Sigmoid colon (tissue), 7 donors: ENCODE data around the gene MCRS1. TPM values are rescaled to one million over a fixed set of nuclear protein-coding genes. Genes with fewer than 3 reads are reported as not detected.

Experiments used
- DNase-seq: peaks from one replicate; pipeline ENCODE4 v3.0.0-alpha.2; 2019
- H3K27ac ChIP-seq, 4 donors: fragments of 200-600 bp; sonication (generic); one replicate each; pipeline ENCODE4 v1.5.1; 2016 to 2019; ENCODE audit warnings: mild to moderate bottlenecking in 1 of 4
- H3K27me3 ChIP-seq, 3 donors: fragments of 200-600 bp; sonication (generic); one replicate each; pipeline ENCODE4 v1.5.1; 2019; ENCODE audit warnings: mild to moderate bottlenecking in 1 of 3
- H3K36me3 ChIP-seq, 4 donors: fragments of 200-600 bp; sonication (generic); one replicate each; pipeline ENCODE4 v1.5.1; 2016 to 2019
- H3K4me1 ChIP-seq, 4 donors: fragments of 200-600 bp; sonication (generic); one replicate each; pipeline ENCODE4 v1.5.1; 2017 to 2019
- H3K4me3 ChIP-seq, 4 donors: fragments of 200-600 bp; sonication (generic); one replicate each; pipeline ENCODE4 v1.5.1; 2017 to 2019; ENCODE audit warnings: mild to moderate bottlenecking in 2 of 4, moderate library complexity in 1 of 4
- H3K9me3 ChIP-seq, 4 donors: fragments of 200-600 bp in 3 of 4; sonication (generic) in 3 of 4; one replicate each; pipeline versions ENCODE4 v1.5.1 to v1.6.1; 2013 to 2019
- CTCF ChIP-seq, 4 experiments: fragments of 450-650 bp in 3 of 4; fragments of 200-600 bp in 1 of 4; IDR thresholded peaks; one replicate each; pipeline ENCODE4 v1.5.1; 2016 to 2019; ENCODE audit warnings: antibody characterized with exemption in 4 of 4, mild to moderate bottlenecking in 3 of 4, moderate library complexity in 2 of 4
- EP300 ChIP-seq, 4 donors: sonication (generic); formaldehyde crosslinking; IDR thresholded peaks; one replicate each; pipeline ENCODE4 v1.6.1; 2017; ENCODE audit warnings: antibody characterized with exemption in 4 of 4
- POLR2A ChIP-seq, 2 donors: fragments of 450-650 bp; IDR thresholded peaks; one replicate each; pipeline ENCODE4 v1.6.1; 2016; ENCODE audit warnings: antibody characterized with exemption in 2 of 2, mild to moderate bottlenecking in 2 of 2, moderate library complexity in 2 of 2
- POLR2AphosphoS5 ChIP-seq, 4 donors: sonication (generic); formaldehyde crosslinking; IDR thresholded peaks; one replicate each; pipeline ENCODE4 v1.6.1; 2017; ENCODE audit warnings: antibody characterized with exemption in 4 of 4
- WGBS, 2 donors: extraction: QIAGEN DNeasy Blood & Tissue Kit; methylation state at CpG; one replicate each; pipeline ENCODE4 v1.1.7; 2013; 5-methylcytosine and 5-hydroxymethylcytosine counted together
- intact Hi-C: fragments of 100-400 bp; cut with DNase I; formaldehyde crosslinking; loops from one replicate; pipeline ENCODE4 v1.15.1; 2023
- polyA plus RNA-seq, 3 donors: library from polyadenylated mRNA; stranded (reverse); fragments of 200-250 nt; gene quantifications; one replicate each; pipeline ENCODE4 v1.2.3, GENCODE V29; 2013
- total RNA-seq, 4 donors: library from RNA; depleted of rRNA; stranded (reverse); fragments of >200 nt; gene quantifications; one replicate each; pipeline ENCODE4 v1.1.0, GENCODE V29; 2016
- donor health status: healthy with polysubstance abuse.
- donor health status: Bipolar disorder and iron deficiency.
- donor health status: healthy.

MCRS1 gene
- total and polyA plus RNA-seq, 7 donors: 33.6 to 61.0 (median 47.8) TPM

DNA sequence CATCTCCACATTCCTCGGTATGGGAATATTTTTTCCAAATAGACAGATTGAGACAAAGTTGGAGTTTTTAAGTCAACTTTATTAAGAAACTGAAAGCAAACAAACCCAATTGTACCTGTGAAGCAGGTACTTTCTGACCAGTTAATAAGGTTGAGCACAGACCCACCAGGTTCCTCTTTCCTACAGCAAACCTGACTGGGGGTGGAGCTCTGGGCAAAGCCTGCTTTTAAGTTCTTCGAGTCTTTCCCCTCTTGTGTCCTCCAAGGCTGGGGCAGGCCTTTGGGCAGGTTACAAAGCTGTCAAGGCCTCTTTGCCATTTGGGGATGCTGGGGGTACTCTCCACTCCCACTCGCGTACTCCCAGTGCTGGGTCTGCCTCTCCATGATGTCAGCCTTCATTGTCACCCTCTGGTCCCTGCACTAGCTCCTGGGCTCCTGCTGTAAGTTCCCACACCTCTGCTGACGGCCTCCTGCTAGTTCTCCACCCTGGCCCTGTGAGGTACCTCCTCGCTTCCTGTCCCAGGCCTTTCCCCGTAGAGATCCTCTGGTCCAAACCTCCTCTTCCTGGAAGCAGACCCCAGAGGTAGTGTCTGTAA lies 25.9 kb downstream of the MCRS1 start:
- Histone ChIP-seq H3K36me3 (no peaks in the 10 kb centered on the region), H3K27ac (no peak overlapping the region), H3K4me1 (peaks cover 0 to 23% (median 18%) of the 10 kb centered on the region in 4 donors), H3K27me3 (peaks cover 21 to 76% (median 64%) of the 10 kb centered on the region in 3 donors), H3K9me3 (no peaks in the 10 kb centered on the region), H3K4me3 (no peak overlapping the region)
- intact Hi-C loops: no loop called here
- TF ChIP-seq EP300 (IDR thresholded peaks at IDR 0.05): no peak
- DNase-seq: peak; percentile 34
- 86 to 89% methylated on average over 7 of the region's 7 CpGs for WGBS, 2 donors

DNA sequence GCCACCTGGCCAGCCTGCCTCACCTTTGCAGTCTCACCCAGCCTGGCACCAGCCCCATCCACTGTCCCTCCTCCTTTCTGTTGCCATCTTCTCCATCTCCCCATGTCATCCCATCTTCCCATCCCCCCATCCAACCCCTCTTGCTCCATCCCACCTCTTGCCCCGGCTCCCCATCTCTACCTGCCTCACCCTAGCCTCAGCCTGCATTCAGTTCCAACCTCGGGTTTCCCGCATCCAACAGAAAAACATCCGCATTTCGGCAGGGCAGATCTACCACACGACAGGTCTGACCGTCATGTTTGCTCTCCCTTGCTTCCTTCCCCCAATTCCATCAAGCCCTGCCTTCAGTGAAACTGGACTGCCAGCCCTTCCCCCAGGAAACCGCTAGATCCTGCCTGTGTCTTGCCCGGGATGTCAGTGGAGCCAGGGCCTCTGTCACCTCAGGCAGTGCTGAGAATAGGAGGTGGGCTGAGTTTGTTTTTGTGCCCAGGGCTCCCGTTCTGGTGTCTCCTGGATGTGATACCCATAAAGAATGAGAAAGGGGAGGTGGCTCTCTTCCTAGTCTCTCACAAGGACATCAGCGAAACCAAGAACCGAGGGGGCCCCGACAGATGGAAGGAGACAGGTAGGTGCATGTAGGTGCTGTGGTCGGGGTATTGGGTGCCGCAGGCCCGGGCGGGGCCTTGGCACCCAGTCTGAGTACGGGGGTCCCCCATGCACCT lies 26.6 kb downstream of the MCRS1 start:
- intact Hi-C loops: no loop called here
- H3K36me3 ChIP-seq: no peaks in the 10 kb centered on the region
- no peak for TF ChIP-seq CTCF (IDR thresholded peaks at IDR 0.05)
- no peak for TF ChIP-seq EP300 (IDR thresholded peaks at IDR 0.05)
- no peak for TF ChIP-seq POLR2AphosphoS5 (IDR thresholded peaks at IDR 0.05)
- TF ChIP-seq POLR2A (IDR thresholded peaks at IDR 0.05): no peak
- peaks cover 25 to 76% (median 61%) of the 10 kb centered on the region in 3 donors for H3K27me3 ChIP-seq
- 85 to 89% methylated on average over 18 of the region's 18 CpGs for WGBS, 2 donors
- H3K27ac ChIP-seq: no peak overlapping the region
- peak; percentile 53 for DNase-seq
- no peaks in the 10 kb centered on the region for H3K9me3 ChIP-seq
- H3K4me1 ChIP-seq: peaks cover 0 to 23% (median 18%) of the 10 kb centered on the region in 4 donors
- H3K4me3 ChIP-seq: no peak overlapping the region

DNA sequence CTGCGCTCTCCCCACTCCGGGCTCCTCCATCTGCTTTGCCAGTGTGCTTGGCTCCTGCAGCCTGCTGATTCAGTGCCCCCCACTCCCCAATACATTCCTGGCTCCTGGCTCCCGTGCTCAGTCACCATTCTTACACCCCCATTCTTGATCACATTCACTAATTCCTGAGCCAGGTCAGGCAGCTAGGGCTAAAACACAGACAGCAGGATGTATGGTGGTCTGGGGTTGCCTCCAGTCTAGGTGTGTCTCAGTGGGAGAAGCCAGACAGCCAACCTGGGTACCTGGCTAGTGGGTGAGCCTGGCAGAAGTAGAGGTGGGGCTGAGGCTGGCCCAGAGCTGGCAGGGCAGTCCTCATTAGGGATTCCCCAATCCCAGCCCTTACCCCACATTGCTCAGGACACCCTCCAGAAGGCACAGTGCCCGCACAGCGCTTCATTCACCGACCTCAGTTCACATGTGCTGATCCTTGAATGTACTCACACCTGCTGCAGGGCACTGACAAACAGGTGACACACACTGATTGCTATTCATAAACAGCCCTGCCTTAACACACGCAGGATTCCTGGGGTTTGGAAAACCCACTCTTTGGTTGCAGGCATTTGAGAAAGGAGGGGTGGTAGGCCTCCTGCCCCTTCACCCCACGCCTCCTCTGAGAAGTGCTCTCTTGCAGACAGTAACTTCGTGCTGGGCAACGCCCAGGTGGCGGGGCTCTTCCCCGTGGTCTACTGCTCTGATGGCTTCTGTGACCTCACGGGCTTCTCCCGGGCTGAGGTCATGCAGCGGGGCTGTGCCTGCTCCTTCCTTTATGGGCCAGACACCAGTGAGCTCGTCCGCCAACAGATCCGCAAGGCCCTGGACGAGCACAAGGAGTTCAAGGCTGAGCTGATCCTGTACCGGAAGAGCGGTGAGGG lies 27.5 kb downstream of the MCRS1 start:
- WGBS, 2 donors: 37 to 67% methylated on average over 21 of the region's 21 CpGs
- DNase-seq: peak; percentile 52
- TF ChIP-seq POLR2A (IDR thresholded peaks at IDR 0.05): no peak
- no peak for TF ChIP-seq CTCF (IDR thresholded peaks at IDR 0.05)
- TF ChIP-seq POLR2AphosphoS5 (IDR thresholded peaks at IDR 0.05): no peak
- no peak for TF ChIP-seq EP300 (IDR thresholded peaks at IDR 0.05)
- H3K36me3 ChIP-seq: no peaks in the 10 kb centered on the region
- peaks cover 0 to 23% (median 18%) of the 10 kb centered on the region in 4 donors for H3K4me1 ChIP-seq
- intact Hi-C loops: no loop called here
- no peaks in the 10 kb centered on the region for H3K9me3 ChIP-seq
- no peak overlapping the region for H3K4me3 ChIP-seq
- no peak overlapping the region for H3K27ac ChIP-seq
- peaks cover 25 to 76% (median 53%) of the 10 kb centered on the region in 3 donors for H3K27me3 ChIP-seq

DNA sequence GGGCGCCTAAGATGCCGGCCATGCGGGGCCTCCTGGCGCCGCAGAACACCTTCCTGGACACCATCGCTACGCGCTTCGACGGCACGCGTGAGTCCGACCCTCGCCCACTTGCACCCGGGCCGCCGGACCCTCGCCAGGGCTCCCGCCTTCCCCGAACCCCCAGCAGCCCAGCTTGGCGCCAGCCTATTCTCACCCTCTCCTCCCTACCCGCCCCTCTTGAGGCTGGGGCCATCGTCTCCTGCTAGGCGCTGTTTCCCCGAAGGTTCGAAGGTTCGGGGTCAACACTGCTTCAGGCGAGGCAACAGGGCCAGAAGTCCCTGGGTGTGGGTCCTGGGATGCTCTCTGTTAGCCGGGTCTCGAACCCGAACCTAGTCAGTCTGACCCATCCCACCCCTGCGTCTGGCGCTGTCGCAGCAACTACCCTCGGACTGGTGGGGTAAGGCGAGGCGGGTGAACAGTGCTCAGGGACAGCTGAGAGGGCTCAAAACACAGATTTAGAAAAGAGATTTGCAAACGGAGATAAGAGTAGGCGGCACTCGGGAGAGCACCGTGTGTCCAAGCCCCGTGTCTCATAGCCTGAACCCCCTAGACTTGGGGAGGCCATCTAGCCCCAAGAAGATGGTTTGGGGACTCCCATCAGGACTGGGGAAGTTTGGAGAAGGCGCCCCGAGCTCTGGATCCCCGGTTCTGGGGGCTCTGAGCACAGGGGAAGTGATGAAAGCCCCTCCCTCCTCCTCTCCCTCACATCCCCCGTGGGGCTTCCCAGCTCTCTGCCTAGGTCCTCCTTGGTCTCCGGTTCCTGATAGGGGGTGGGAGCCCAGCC lies 28.3 kb downstream of the MCRS1 start:
- DNase-seq: peak; percentile 58
- Histone ChIP-seq H3K4me3 (peak overlapping the region in 3 of 4 donors; percentile 48 to 54 (median 48)), H3K36me3 (no peaks in the 10 kb centered on the region), H3K27me3 (peaks cover 25 to 76% (median 47%) of the 10 kb centered on the region in 3 donors), H3K9me3 (no peaks in the 10 kb centered on the region), H3K27ac (no peak overlapping the region), H3K4me1 (peaks cover 0 to 23% (median 18%) of the 10 kb centered on the region in 4 donors)
- TF ChIP-seq CTCF (IDR thresholded peaks at IDR 0.05): no peak
- no peak for TF ChIP-seq POLR2AphosphoS5 (IDR thresholded peaks at IDR 0.05)
- TF ChIP-seq EP300 (IDR thresholded peaks at IDR 0.05): no peak
- no peak for TF ChIP-seq POLR2A (IDR thresholded peaks at IDR 0.05)
- intact Hi-C loops: no loop called here
- 11 to 14% methylated on average over 47 of the region's 47 CpGs for WGBS, 2 donors
